Stimulated activated effector memory CD8-positive, alpha-beta T cell treated with anti-CD3 and anti-CD28 coated beads, Interleukin-12 subunit alpha, Interleukin-12 subunit beta, amount 100 ng/mL, for 72 hours (primary cell): ENCODE data around the gene ADAM8.
A peak's percentile ranks its signal among the peaks of the same experiment; 100 is the strongest.
"Not testable (repeated sequence)": the region's sequence is repeated elsewhere in the genome, so short reads cannot be mapped to it uniquely, and the experiment has no call there.

Source experiments
- ATAC-seq: fragments of 150-1000 bp; cut with Tn5 transposase; 2 replicates; pipeline ENCODE4 v1.10.0; 2021
- DNase-seq, 2 donors: peaks; one replicate each; pipeline ENCODE4 v3.0.0; 2021 to 2022; ENCODE audit warnings: low spot score in 2 of 2
- H3K27ac Mint-ChIP-seq: one replicate; pipeline ENCODE4 v1.8.0; 2022; ENCODE audit warnings: mild to moderate bottlenecking, mixed read lengths
- H3K36me3 Mint-ChIP-seq: one replicate; pipeline ENCODE4 v1.8.0; 2022; ENCODE audit warnings: mild to moderate bottlenecking, mixed read lengths
- H3K4me1 Mint-ChIP-seq: one replicate; pipeline ENCODE4 v1.8.0; 2022; ENCODE audit warnings: mixed read lengths
- H3K4me3 Mint-ChIP-seq: one replicate; pipeline ENCODE4 v1.8.0; 2022; ENCODE audit warnings: mild to moderate bottlenecking, mixed read lengths
- H3K9me3 Mint-ChIP-seq: one replicate; pipeline ENCODE4 v1.8.0; 2022; ENCODE audit warnings: mixed read lengths

Gene ADAM8

GRCh38 chr10:133276435-133277201 lies at the start of gene ADAM8:
ADAM8 (minus strand) TSS chr10:133276868; CDS start chr10:133276817, 51 bp downstream.
- ATAC-seq (peak; percentile 57), DNase-seq (peak; percentile 58 to 80)
- Mint-ChIP-seq H3K9me3 (no peaks in the 10 kb centered on the region), H3K36me3 (peaks cover 47% of the 10 kb centered on the region), H3K27ac (peak within 1 kb of the TSS; percentile 88), H3K4me1 (peaks cover 36% of the 10 kb centered on the region), H3K4me3 (peak within 1 kb of the TSS; percentile 88)

DNA sequence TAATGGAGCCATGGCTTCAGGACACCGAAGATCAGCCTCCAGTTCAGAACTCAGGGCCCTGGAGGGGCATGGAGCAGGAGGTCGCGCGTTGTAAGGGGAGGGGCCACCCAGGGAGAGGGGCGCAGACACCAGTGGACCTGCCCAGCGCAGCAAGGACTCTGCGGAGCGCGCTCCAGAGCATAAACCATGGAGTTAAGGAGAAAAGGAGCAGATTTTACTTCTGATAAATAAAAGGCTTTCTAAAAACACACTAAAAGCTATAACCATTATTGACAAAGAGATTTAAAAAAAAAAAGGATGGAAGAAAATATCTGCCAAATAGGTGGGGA lies 49.5 kb upstream of the ADAM8 start:
- ATAC-seq: no peak
- no peaks in the 10 kb centered on the region for H3K9me3 Mint-ChIP-seq
- H3K27ac Mint-ChIP-seq: no peak overlapping the region
- H3K4me1 Mint-ChIP-seq: peaks cover 13% of the 10 kb centered on the region
- no peak for DNase-seq
- peak overlapping the region; percentile 66 for H3K4me3 Mint-ChIP-seq
- no peaks in the 10 kb centered on the region for H3K36me3 Mint-ChIP-seq

- Mint-ChIP-seq H3K27ac (no peak overlapping the region), H3K9me3 (no peaks in the 10 kb centered on the region), H3K4me3 (peak overlapping the region; percentile 66), H3K36me3 (no peaks in the 10 kb centered on the region), H3K4me1 (peaks cover 13% of the 10 kb centered on the region)
- ATAC-seq (no peak), DNase-seq (no peak)
Measured at GRCh38 chr10:133325440-133326222, 49.0 kb upstream of the ADAM8 start.

- peak overlapping the region; percentile 66 for H3K4me3 Mint-ChIP-seq
- no peaks in the 10 kb centered on the region for H3K9me3 Mint-ChIP-seq
- no peak overlapping the region for H3K27ac Mint-ChIP-seq
- DNase-seq (no peak), ATAC-seq (no peak)
- H3K4me1 Mint-ChIP-seq: peaks cover 11% of the 10 kb centered on the region
- no peaks in the 10 kb centered on the region for H3K36me3 Mint-ChIP-seq
Measured at GRCh38 chr10:133324857-133325260, 48.2 kb upstream of the ADAM8 start.

DNA sequence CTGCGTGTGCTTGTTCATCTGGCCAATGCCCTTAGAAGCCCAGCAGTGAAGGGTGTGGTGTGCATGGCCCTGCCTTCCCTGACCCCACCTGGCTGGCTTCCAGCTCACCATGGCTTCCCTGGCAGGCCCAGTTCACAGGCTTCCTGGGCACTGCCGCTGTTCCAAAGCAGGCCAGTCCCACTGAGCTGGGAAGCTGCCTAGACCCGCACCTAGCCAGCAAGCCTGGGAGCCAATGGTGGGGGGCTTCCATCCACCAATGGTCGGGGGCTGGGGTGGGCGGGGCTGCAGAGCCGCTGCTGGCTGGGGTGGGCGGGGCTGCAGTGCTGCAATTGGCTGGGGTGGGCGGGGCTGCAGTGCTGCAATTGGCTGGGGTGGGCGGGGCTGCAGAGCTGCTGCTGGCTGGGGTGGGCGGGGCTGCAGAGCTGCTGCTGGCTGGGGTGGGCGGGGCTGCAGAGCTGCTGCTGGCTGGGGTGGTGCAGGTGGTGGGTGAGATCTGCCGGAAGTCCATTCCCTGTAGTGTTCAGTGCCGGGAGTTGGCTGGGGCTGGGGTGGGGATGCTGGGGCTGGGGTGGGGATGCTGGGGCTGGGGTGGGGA lies 47.6 kb upstream of the ADAM8 start:
- no peak for DNase-seq
- H3K4me1 Mint-ChIP-seq: peaks cover 12% of the 10 kb centered on the region
- H3K4me3 Mint-ChIP-seq: peak overlapping the region; percentile 66
- H3K27ac Mint-ChIP-seq: no peak overlapping the region
- peak; percentile 72 for ATAC-seq
- no peaks in the 10 kb centered on the region for H3K36me3 Mint-ChIP-seq
- no peaks in the 10 kb centered on the region for H3K9me3 Mint-ChIP-seq

DNA sequence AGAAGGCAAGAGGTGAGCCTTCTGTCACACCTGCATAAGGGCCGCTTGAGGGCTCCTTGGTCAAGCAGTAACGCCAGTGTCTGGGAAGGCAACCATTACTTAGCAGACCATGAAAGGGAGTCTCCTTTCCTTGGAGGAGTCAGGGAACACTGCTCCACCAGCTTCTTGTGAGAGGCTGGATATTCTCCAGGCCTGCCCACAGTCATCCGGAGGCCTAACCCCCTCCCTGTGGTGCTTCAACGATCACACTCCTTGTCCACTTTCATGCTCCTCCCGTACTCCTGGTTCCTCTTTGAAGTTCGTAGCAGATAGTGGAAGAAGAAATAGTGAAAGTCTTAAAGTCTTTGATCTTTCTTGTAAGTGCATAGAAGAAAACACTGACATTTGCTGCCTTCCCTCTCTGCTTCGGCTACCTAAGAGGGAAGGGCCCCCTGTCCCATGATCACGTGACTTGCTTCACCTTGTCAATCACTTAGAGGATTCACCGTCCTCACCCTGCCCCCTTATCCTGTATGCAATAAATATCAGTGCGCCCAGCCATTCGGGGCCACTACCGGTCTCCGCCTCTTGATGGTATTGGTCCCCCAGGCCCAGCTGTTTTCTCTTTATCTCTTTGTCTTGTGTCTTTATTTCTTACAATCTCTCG lies 45.5 kb upstream of the ADAM8 start:
- peaks cover 19% of the 10 kb centered on the region for H3K4me1 Mint-ChIP-seq
- not testable (repeated sequence) for H3K4me3 Mint-ChIP-seq, DNase-seq, ATAC-seq, H3K9me3 Mint-ChIP-seq, H3K36me3 Mint-ChIP-seq, H3K27ac Mint-ChIP-seq

- not testable (repeated sequence) for H3K9me3 Mint-ChIP-seq, H3K27ac Mint-ChIP-seq, ATAC-seq, H3K36me3 Mint-ChIP-seq, H3K4me3 Mint-ChIP-seq, DNase-seq
- H3K4me1 Mint-ChIP-seq: peaks cover 19% of the 10 kb centered on the region
Measured at GRCh38 chr10:133320852-133321422, 44.3 kb upstream of the ADAM8 start.

- peak; percentile 97 for ATAC-seq
- Mint-ChIP-seq H3K27ac (no peak overlapping the region), H3K4me3 (peak overlapping the region; percentile 39), H3K9me3 (no peaks in the 10 kb centered on the region), H3K36me3 (peaks cover 8% of the 10 kb centered on the region), H3K4me1 (peaks cover 20% of the 10 kb centered on the region)
- DNase-seq: peak; percentile 73 to 89
Measured at GRCh38 chr10:133318494-133319127, 41.9 kb upstream of the ADAM8 start.

- DNase-seq (no peak), ATAC-seq (no peak)
- H3K4me1 Mint-ChIP-seq: peaks cover 20% of the 10 kb centered on the region
- H3K27ac Mint-ChIP-seq: no peak overlapping the region
- H3K9me3 Mint-ChIP-seq: no peaks in the 10 kb centered on the region
- peaks cover 21% of the 10 kb centered on the region for H3K36me3 Mint-ChIP-seq
- no peak overlapping the region for H3K4me3 Mint-ChIP-seq
Measured at GRCh38 chr10:133316732-133317131, 40.1 kb upstream of the ADAM8 start.

- ATAC-seq: no peak
Measured at GRCh38 chr10:133316266-133316665, 39.6 kb upstream of the ADAM8 start.

GRCh38 chr10:133315847-133316246 lies 39.2 kb upstream of the ADAM8 start:
- ATAC-seq (no peak), DNase-seq (no peak)
- Mint-ChIP-seq H3K4me1 (peaks cover 20% of the 10 kb centered on the region), H3K27ac (no peak overlapping the region), H3K9me3 (no peaks in the 10 kb centered on the region), H3K36me3 (peaks cover 30% of the 10 kb centered on the region), H3K4me3 (no peak overlapping the region)

More at GRCh38 chr10:133316266-133316665, 39.6 kb upstream of the ADAM8 start:
- H3K36me3 Mint-ChIP-seq: peaks cover 26% of the 10 kb centered on the region
- no peak for DNase-seq
- H3K27ac Mint-ChIP-seq: no peak overlapping the region
- H3K9me3 Mint-ChIP-seq: no peaks in the 10 kb centered on the region
- H3K4me3 Mint-ChIP-seq: no peak overlapping the region
- H3K4me1 Mint-ChIP-seq: peaks cover 20% of the 10 kb centered on the region

GRCh38 chr10:133314911-133315310 lies 38.2 kb upstream of the ADAM8 start:
- ATAC-seq (no peak), DNase-seq (no peak)
- no peaks in the 10 kb centered on the region for H3K9me3 Mint-ChIP-seq
- H3K36me3 Mint-ChIP-seq: peaks cover 35% of the 10 kb centered on the region
- H3K4me3 Mint-ChIP-seq: no peak overlapping the region
- peaks cover 20% of the 10 kb centered on the region for H3K4me1 Mint-ChIP-seq
- no peak overlapping the region for H3K27ac Mint-ChIP-seq

GRCh38 chr10:133313192-133313591 lies 36.5 kb upstream of the ADAM8 start:
- no peak overlapping the region for H3K27ac Mint-ChIP-seq
- no peak for DNase-seq
- peaks cover 12% of the 10 kb centered on the region for H3K4me1 Mint-ChIP-seq
- peaks cover 43% of the 10 kb centered on the region for H3K36me3 Mint-ChIP-seq
- ATAC-seq: no peak
- H3K9me3 Mint-ChIP-seq: no peaks in the 10 kb centered on the region
- H3K4me3 Mint-ChIP-seq: no peak overlapping the region

GRCh38 chr10:133312769-133313145 lies 36.1 kb upstream of the ADAM8 start:
- no peak overlapping the region for H3K27ac Mint-ChIP-seq
- H3K36me3 Mint-ChIP-seq: peaks cover 48% of the 10 kb centered on the region
- peaks cover 16% of the 10 kb centered on the region for H3K4me1 Mint-ChIP-seq
- ATAC-seq: no peak
- H3K4me3 Mint-ChIP-seq: no peak overlapping the region
- H3K9me3 Mint-ChIP-seq: no peaks in the 10 kb centered on the region
- no peak for DNase-seq
